CD4-positive, alpha-beta T cell (primary cell): Measurements from ENCODE around the gene CCDC136. TPM values are rescaled to one million over a fixed set of nuclear protein-coding genes. Genes with fewer than 3 reads are reported as not detected.

Source experiments
- ATAC-seq: fragments of 200-7000 bp; cut with Tn5 transposase; one replicate; pipeline ENCODE4 v1.10.0; 2022; ENCODE audit warnings: mild to moderate bottlenecking; ENCODE audit not compliant: poor library complexity
- CTCF ChIA-PET: fragments of 350-600 bp; sonication (Branson Sonifier 250); formaldehyde crosslinking; loops from one replicate; lab custom pipeline; 2021; ENCODE audit warnings: antibody characterized with exemption, inconsistent platforms; lab: Charles Lee
- POLR2A ChIA-PET: fragments of 350-600 bp; sonication (Branson Sonifier 250); formaldehyde crosslinking; loops from one replicate; lab custom pipeline; 2021; ENCODE audit warnings: antibody characterized with exemption, inconsistent platforms; lab: Charles Lee
- DNase-seq, 14 experiments: peaks; one replicate each; pipeline ENCODE4 v3.0.0-alpha.2; 2013 to 2020; ENCODE audit warnings: mixed read lengths in 2 of 14
- H3K27ac ChIP-seq, 2 donors: one replicate each; pipeline versions ENCODE4 v1.5.1 to v1.7.0; 2013; ENCODE audit warnings: low read length in 2 of 2, low read depth in 1 of 2, mild to moderate bottlenecking in 1 of 2
- H3K27me3 ChIP-seq, 2 experiments: 1 replicate in 1 of 2; 2 replicates in 1 of 2; pipeline versions ENCODE4 v1.6.1 to v1.7.0; 2013; ENCODE audit warnings: low read length in 2 of 2, control low read depth in 1 of 2, mild to moderate bottlenecking in 1 of 2, moderate library complexity in 1 of 2; ENCODE audit not compliant: insufficient read depth in 2 of 2, control insufficient read depth in 1 of 2
- H3K36me3 ChIP-seq: one replicate; pipeline ENCODE4 v1.6.1; 2013; ENCODE audit warnings: low read length, control low read depth; ENCODE audit not compliant: insufficient read depth
- H3K4me1 ChIP-seq: one replicate; pipeline ENCODE4 v1.6.1; 2013; ENCODE audit warnings: low read length, control low read depth; ENCODE audit not compliant: insufficient read depth
- H3K4me3 ChIP-seq: one replicate; pipeline ENCODE4 v1.5.1; 2013; ENCODE audit warnings: mild to moderate bottlenecking, low read length, moderate library complexity
- H3K9me3 ChIP-seq, 2 experiments: 1 replicate in 1 of 2; 2 replicates in 1 of 2; pipeline versions ENCODE4 v1.6.1 to v1.7.0; 2013; ENCODE audit warnings: low read length in 2 of 2, mild to moderate bottlenecking in 2 of 2, control low read depth in 1 of 2, moderate library complexity in 1 of 2; ENCODE audit not compliant: control insufficient read depth in 1 of 2, insufficient read depth in 1 of 2
- H3K27ac Mint-ChIP-seq: one replicate; pipeline ENCODE4 v1.8.0; 2020; ENCODE audit warnings: mixed read lengths
- H3K27me3 Mint-ChIP-seq: one replicate; pipeline ENCODE4 v1.8.0; 2021; ENCODE audit warnings: mixed read lengths
- H3K36me3 Mint-ChIP-seq: one replicate; pipeline ENCODE4 v1.8.0; 2021; ENCODE audit warnings: low read depth, mixed read lengths
- H3K4me1 Mint-ChIP-seq: one replicate; pipeline ENCODE4 v1.8.0; 2021; ENCODE audit warnings: low read depth, mixed read lengths
- H3K4me3 Mint-ChIP-seq: one replicate; pipeline ENCODE4 v1.8.0; 2020; ENCODE audit warnings: mild to moderate bottlenecking, mixed read lengths
- H3K9me3 Mint-ChIP-seq: one replicate; pipeline ENCODE4 v1.8.0; 2020; ENCODE audit warnings: mixed read lengths
- CTCF ChIP-seq: fragments of 200-600 bp; IDR thresholded peaks from one replicate; pipeline ENCODE4 v1.8.0; 2022; ENCODE audit warnings: antibody characterized with exemption, mild to moderate bottlenecking
- intact Hi-C, 2 experiments: fragments of 100-400 bp; cut with DNase I in 1 of 2; cut with micrococcal nuclease in 1 of 2; formaldehyde crosslinking; loops; one replicate each; pipeline versions ENCODE4 v1.15.1 to v1.9.0; 2023 to 2025; cut with DNase I, micrococcal nuclease
- total RNA-seq, 174 experiments: library from RNA in 2 of 174; stranded (reverse) in 2 of 174; gene quantifications; one replicate each; pipeline ENCODE4 v1.2.3 and lab custom pipeline; 2021 to 2026

Gene CCDC136
- total RNA-seq, 2 experiments from 2014 or later: 4.5 to 4.9 TPM

DNA sequence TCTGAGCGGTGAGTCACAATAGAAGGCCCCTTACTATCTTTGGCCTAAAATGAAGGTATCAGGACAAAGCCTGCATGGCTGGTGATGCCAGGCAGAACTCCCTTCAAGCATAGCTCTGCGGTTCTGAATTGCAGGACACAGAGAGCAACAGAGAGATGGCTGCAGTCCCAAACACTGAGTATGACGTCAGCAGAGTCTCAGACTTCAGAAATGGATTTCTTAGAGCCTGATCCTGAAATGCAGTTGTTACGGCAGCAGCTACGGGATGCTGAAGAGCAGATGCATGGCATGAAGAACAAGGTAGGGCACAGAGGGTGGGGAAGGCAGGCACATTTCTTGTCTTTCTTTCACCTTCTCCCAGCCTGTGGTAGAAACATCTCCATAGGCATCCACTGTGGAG, 13.5 kb downstream of the CCDC136 start:
- Mint-ChIP-seq H3K36me3 (peaks cover 20% of the 10 kb centered on the region), H3K27ac (no peak overlapping the region), H3K27me3 (no peaks in the 10 kb centered on the region), H3K9me3 (no peaks in the 10 kb centered on the region), H3K4me3 (no peak overlapping the region), H3K4me1 (no peaks in the 10 kb centered on the region)
- ChIA-PET CTCF (no interaction called here), POLR2A (no interaction called here)
- intact Hi-C loops: no loop called here
- Histone ChIP-seq H3K4me1 (no peaks in the 10 kb centered on the region), H3K36me3 (peaks cover 15% of the 10 kb centered on the region), H3K9me3 (no peaks in the 10 kb centered on the region), H3K27me3 (no peaks in the 10 kb centered on the region), H3K27ac (no peak overlapping the region), H3K4me3 (no peak overlapping the region)
- TF ChIP-seq CTCF: no peak
- DNase-seq: no peak
- no peak for ATAC-seq

- intact Hi-C loops: no loop called here
Measured at GRCh38 chr7:128807191-128807590, 15.4 kb downstream of the CCDC136 start.

DNA sequence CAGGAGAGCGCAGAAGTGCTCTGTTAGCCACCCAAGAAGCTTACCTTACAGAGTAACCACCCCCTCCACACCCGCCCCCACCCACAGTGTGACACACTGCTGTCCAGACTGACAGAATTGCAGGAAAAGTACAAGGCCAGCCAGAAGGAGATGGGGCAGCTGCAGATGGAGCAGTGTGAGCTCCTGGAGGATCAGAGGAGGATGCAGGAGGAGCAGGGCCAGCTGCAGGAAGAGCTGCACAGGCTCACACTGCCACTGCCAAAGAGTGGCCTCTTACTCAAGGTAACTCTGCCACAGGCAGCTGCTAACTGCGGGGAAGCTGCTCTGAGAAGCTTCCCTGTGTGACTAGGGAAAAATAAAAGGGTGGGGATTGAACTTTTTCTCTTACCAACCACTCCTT, 17.6 kb downstream of the CCDC136 start:
- no peak for TF ChIP-seq CTCF
- Mint-ChIP-seq H3K4me3 (no peak overlapping the region), H3K27ac (no peak overlapping the region), H3K4me1 (no peaks in the 10 kb centered on the region), H3K36me3 (peaks cover 12% of the 10 kb centered on the region), H3K9me3 (no peaks in the 10 kb centered on the region), H3K27me3 (no peaks in the 10 kb centered on the region)
- intact Hi-C loops: no loop called here
- Histone ChIP-seq H3K27ac (no peak overlapping the region), H3K36me3 (peaks cover 13% of the 10 kb centered on the region), H3K4me1 (no peaks in the 10 kb centered on the region), H3K4me3 (no peak overlapping the region), H3K9me3 (no peaks in the 10 kb centered on the region), H3K27me3 (no peaks in the 10 kb centered on the region)
- ATAC-seq (no peak), DNase-seq (no peak)
- POLR2A ChIA-PET: no interaction called here
- CTCF ChIA-PET: no interaction called here

More at GRCh38 chr7:128807191-128807590, 15.4 kb downstream of the CCDC136 start:
- Mint-ChIP-seq H3K27me3 (no peaks in the 10 kb centered on the region), H3K4me3 (no peak overlapping the region), H3K36me3 (peaks cover 12% of the 10 kb centered on the region), H3K9me3 (no peaks in the 10 kb centered on the region), H3K4me1 (no peaks in the 10 kb centered on the region), H3K27ac (no peak overlapping the region)
- Histone ChIP-seq H3K4me3 (no peak overlapping the region), H3K9me3 (no peaks in the 10 kb centered on the region), H3K27me3 (no peaks in the 10 kb centered on the region), H3K4me1 (no peaks in the 10 kb centered on the region), H3K36me3 (peaks cover 15% of the 10 kb centered on the region), H3K27ac (no peak overlapping the region)
- POLR2A ChIA-PET: no interaction called here
- CTCF ChIA-PET: no interaction called here
- no peak for TF ChIP-seq CTCF
- no peak for ATAC-seq
- DNase-seq: no peak
